ENCODE data around the gene PPA1.

GRCh38 chr10:70169649-70170364 is 63.4 kb downstream of the PPA1 start:
- TF ChIP-seq FOSL1 (IDR thresholded peaks at IDR 0.05; ENCODE audit: low read depth) (no peak), CTCF (IDR thresholded peaks at IDR 0.05 in 2 of 3, conservative IDR thresholded peaks at IDR 0.05 in 1 of 3; ENCODE audit: borderline replicate concordance in 1 of 3, insufficient read depth in 1 of 3, low read depth in 2 of 3, low read length in 2 of 3) (no peak), YY1 (IDR thresholded peaks at IDR 0.05; ENCODE audit: extremely low read depth, insufficient replicate concordance, low read depth, low read length) (no peak), ZFX (IDR thresholded peaks at IDR 0.05) (no peak), CEBPB (IDR thresholded peaks at IDR 0.05; ENCODE audit: low read depth) (no peak), REST (IDR thresholded peaks at IDR 0.05; ENCODE audit: low read depth) (no peak), POLR2A (IDR thresholded peaks at IDR 0.05; ENCODE audit: borderline replicate concordance, extremely low read depth, insufficient read depth, insufficient read length) (no peak), SIN3A (IDR thresholded peaks at IDR 0.05; ENCODE audit: low read depth) (no peak), JUND (IDR thresholded peaks at IDR 0.05) (no peak), EZH2 (IDR thresholded peaks at IDR 0.05) (no peak), MAX (IDR thresholded peaks at IDR 0.05) (no peak), POLR2AphosphoS5 (IDR thresholded peaks at IDR 0.05; ENCODE audit: low read depth, low read length) (no peak)

Measured in HCT116 (cell line).